Stimulated activated CD4-positive, alpha-beta T cell treated with anti-CD3 and anti-CD28 coated beads, Interleukin-1b, Interleukin-23, amount 100 ng/mL, for 24 hours (primary cell): ENCODE measurements around the gene TRPM2.

Experiments used
- DNase-seq, 4 experiments: peaks; one replicate each; pipeline ENCODE4 v3.0.0-alpha.2; 2020; ENCODE audit warnings: low read depth in 4 of 4, low spot score in 1 of 4

The TRPM2 gene

DNA sequence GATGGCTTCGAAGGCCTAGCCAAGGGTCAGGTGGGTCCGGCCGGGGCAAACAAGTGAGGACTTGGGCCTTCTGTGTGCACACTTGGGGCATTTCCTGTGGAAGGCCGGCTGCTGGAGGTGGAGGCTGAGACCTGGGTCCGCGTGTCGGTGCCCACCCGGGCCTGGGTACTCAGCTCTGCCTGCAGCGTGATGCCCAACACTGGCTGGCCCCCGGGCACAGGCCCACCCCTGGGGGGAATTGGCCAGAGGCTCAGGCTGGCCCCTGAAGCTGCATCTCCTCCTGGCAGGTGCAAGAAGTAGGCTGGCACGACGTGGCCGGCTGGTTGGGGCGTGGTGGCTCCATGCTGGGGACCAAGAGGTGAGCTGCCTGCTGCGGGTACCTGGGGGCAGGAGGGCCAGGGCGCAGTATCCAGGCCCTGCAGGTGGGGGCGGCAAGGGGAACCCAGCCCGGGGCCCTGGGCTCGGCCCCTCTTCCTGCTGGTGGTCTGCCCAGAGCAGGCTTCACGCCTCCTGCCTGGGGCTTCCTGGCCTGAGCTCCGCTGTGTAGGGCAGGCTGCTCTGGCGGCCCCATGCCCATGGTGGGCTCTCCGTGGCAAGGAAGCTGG is 31.5 kb upstream of the TRPM2 start:
- DNase-seq = no peak

DNA sequence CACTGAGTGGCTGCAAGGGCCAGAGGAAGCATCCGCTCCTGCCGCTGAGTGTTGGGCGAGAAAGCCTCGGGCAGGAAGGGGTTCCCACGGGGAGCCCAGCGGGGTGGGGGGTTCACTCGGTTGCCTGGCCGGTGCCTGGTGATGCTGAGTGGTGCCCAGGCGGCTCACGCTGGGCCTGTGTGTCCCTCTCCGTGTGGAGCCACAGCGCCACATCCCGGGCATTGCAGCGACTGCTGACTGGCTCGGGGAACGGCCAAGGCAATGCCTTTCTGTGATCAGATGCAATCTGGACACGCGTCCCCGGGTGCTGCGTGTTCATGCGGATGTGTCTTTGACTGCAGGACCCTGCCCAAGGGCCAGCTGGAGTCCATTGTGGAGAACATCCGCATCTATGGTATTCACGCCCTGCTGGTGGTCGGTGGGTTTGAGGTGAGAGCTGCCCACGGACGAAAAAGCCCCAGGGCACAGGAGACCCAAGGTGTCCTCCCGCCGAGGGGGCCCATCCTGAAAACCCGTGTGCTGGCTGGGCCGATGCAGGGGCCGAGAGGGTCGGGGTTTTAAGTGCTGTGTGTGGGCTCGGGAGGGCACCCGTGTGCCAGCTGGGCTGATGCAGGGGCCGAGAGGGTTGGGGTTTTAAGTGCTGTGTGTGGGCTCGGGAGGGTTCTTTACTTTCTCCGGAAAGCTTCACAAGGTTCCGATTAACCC is 30.6 kb upstream of the TRPM2 start:
- DNase-seq = no peak

DNA sequence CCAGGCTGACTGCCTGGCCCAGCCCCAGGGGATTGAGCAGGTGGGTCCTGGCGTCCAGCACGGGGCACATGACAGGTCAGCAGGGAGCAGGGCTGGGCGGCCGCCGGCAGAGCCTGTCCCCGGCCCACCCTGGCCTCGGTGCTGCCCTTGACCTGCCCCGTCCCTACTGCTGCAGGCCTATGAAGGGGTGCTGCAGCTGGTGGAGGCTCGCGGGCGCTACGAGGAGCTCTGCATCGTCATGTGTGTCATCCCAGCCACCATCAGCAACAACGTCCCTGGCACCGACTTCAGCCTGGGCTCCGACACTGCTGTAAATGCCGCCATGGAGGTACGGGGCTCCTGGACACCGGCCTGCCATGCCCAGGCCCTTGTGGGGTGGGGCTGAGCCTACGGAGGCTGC is 29.8 kb upstream of the TRPM2 start:
- no peak for DNase-seq

DNA sequence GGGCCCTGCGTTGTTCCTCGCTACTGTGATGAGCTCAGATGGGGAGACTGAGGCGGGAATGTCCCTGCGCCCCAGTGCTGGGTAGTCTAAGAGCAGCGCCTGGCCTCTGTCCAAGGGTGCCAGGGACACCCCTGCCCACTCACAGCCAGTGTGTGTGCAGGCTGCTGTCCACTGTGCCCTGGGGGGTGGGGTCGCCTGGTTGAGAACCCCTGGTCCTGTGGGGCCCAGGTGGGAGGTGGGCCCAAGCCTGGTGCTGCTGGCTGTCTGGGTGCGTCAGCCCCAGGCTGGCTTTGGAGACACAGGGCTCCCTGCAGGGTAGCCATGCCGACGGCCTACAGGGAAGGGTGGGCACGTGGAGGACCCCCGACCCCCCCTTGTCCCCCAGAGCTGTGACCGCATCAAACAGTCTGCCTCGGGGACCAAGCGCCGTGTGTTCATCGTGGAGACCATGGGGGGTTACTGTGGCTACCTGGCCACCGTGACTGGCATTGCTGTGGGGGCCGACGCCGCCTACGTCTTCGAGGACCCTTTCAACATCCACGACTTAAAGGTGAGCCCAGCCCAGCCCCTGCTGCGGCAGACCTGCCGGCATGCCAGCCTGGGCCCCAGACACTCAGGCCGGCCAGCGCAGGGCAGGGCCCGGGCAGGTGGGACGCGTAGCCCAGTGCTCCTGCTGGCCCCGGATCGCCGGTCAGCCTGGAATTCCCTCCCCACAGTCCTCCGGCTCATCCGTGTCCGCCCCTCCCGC is 29.1 kb upstream of the TRPM2 start:
- no peak for DNase-seq

DNA sequence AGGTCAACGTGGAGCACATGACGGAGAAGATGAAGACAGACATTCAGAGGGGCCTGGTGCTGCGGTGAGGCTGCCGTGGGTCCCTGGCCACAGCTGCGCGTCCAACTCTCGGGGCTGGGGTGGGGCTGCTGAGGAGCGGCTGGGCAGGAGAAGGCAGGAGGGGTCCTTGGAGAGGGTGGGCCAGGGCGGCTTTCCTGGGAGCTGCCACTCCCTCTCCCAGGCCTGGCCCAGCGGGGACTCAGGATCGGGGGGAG is 28.6 kb upstream of the TRPM2 start:
- DNase-seq = no peak

DNA sequence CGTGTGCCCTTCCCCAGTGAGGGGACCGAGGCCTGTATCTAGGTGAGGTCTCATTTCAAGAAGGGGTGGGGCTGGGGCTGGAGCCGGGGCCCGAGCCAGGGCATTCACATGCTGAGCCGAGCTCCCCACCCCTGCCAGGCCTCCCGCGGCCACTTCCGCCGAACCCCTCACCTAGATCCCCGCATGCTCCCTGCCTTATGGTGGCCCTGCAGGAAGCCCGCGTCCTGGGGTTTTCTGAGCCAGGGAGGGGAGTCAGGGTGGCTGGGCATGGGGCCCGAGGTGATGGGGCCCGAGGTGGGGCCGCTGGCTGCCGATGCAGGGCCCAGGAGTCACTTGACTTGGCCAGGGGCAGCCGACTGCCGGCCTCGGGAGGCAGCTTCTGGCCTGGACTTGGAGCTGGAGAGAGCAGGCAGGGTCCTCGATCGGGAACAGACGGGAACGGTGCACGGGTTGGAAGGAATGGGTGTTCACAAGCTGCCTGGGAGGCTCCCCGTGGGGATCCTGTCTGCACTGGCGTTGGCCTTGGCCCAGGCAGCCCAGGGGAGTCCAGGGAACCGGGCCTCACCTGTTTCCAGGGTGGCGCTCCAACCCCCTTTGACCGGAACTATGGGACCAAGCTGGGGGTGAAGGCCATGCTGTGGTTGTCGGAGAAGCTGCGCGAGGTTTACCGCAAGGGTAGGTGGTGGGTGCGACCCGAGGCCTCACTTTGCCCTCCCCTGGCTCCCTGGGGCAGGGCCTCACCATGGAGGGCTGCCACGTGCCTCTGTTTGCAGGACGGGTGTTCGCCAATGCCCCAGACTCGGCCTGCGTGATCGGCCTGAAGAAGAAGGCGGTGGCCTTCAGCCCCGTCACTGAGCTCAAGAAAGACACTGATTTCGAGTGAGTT is 27.8 kb upstream of the TRPM2 start:
- no peak for DNase-seq

DNA sequence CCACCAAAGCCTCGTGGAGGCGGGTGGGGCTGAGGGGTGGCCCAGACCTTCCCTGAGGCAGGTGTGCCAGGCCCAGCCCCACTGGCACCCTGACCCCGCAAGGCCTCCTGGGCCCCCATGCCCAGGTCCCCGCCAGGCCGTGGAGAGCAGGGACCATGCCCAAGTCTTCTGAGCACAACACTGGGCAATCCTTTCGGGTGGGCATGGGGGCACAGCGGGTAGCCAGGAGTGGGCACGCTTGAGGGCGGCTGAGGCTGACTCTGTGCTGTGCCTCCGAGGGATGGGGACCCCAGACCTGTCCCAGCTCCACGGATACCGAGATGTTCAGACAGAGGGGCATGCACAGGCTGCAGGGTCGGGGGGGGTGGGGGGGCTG is 27.2 kb upstream of the TRPM2 start:
- DNase-seq = no peak

DNA sequence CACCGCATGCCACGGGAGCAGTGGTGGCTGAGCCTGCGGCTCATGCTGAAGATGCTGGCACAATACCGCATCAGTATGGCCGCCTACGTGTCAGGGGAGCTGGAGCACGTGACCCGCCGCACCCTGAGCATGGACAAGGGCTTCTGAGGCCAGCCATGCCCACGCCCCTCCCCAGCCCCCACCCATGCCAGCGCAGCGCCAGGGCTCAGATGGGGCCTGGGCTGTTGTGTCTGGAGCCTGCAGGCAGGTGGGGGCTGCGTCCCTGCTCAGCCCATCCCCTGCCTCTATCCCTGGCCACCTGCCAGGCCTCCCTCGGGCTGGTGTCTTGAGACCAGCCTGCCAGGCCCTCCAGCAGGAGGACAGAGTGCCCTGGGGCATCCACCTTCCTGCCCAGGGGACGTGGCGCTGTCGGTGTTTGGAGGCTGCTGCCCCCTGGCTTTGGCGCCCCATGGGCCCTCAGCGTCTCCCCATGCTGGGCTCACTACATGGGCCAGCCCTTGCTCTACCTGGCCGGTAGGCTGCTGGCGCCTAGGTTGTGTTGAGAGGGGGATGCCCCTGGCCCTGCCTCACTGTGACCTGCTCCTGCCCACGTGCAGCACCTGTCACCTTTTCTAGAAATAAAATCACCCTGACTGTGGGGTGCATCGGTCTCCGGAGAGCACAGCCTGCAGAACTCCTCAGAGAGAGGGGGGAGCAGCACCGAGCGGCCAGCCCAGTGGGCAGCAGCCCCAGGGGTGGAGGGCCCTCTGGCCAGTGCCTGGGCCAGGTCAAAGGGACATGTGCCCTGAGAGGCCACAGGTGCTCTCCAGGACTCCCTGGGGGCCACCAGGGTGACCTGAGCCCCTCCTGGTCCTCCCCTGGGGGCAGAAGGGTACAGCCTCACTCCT is 26.5 kb upstream of the TRPM2 start:
- DNase-seq = no peak

DNA sequence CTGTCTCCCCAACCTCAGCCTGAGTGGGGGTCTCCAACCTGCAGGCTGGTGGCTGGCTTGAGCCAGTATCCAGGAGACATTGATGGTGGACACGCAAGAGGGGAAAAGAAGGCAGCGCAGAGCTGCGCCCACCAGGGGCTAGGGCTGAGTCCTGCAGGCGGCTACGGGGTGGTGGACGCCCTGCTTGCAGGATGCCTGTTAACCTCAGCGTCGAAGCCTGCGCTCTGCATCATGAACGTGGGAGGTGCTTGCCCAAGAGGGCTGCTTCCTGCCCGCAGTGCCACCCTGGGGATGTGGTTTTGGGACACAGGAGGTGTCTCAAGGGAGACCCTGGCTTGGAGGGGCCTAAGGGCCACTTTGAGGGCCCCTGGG is 25.8 kb upstream of the TRPM2 start:
- no peak for DNase-seq

DNA sequence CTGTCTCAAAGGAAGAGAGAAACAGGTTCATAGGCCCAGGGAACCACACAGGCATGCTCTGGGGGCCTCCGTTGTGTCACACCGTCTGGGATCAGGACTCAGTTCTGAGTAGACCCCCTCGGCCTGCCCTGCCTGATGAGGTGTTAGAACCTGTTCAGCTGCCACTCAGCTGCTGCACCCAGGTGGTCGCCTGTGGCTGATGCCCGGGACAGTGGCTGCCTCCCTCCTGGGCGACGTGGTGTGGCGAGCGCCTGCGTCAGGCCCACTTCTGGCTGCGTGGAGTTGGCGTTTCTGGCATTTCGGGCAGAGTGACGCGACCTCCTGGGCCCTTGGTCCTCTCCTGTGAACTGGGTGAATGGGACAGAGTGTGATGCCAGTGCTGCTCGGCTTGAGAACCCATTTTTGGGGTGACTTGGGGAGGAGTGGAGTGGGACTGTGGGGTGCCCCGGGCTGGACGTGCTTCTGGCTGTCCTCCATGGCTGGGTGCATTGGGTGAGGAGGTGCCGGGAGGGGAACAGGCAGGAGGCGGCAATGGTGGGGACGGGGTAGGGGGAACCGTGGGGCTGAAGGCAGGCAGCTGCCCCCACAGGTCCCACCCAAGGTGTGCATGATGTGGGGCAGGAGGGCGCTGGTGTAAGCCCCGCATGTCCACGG is 25.1 kb upstream of the TRPM2 start:
- DNase-seq = no peak

DNA sequence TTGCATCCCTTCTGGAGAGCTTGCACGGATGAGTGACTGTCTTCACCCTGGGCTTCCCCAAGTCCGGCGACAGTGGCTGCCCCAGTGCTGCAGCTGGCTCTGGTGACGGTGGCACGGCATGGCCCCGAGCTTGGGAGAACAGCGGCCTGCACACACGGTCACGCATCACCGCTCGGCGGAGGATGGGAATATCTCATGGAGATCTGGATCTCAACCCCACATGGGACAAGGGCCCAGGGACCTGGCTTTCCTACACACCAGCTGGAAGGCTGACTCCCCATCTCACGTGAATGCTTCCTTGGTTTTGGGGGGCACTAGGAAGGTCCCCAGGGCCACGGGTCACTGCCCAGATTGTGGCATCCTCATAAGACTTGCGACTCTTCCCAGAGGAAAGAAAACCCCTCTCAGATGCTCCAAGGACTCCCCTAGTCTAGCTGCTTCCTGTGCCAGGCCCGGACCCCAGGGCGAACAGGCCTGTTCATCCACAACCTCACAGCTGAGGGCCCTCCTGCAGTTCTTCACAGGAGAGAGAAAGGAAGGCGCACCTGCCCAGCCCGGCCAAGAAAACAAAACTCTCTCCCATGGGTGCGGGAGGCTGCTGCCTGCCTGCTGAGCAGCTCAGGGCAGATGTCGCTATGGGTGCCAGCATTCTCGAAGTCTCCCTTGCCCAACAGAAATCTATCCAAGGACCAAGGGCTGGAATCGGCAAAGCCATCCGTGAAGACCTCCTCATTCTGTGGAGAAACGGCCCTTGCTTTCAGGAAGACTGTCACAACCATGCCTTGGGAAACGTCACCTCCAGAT is 24.1 kb upstream of the TRPM2 start:
- no peak for DNase-seq

DNA sequence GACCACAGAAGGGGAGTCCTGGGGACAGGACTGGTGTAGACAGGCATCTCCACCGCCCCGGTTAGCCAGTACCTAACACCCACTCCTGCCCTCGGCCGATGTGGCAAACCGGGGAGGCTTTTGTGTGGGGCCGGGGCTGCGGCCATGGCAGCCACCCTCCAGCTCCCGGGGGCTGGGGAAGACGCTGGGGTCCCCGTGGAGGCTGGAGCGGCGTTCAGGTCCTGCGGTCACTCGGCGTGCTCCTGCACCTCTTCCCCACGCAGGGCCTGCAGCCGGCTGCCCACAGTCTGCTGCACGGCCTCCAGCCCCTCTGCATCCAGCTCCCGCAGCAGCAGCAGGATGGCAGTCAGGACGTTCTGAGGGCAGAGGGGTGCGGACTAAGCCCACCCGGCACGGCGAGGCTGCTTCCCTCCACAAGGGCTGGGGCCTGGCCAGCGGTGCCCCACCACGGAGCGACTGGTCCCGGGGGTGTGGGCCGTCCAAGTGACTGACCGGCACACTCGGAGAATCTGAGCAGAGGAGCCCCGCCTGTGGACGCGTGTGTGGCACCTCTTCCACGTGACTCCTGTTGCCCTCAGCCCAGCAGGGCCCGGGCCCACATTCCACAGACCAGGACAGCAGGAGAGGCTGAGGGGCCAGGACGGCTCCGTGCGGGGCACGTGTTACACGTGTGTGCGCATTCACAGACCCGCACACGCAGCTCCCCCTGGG is 23.3 kb upstream of the TRPM2 start:
- no peak for DNase-seq

DNA sequence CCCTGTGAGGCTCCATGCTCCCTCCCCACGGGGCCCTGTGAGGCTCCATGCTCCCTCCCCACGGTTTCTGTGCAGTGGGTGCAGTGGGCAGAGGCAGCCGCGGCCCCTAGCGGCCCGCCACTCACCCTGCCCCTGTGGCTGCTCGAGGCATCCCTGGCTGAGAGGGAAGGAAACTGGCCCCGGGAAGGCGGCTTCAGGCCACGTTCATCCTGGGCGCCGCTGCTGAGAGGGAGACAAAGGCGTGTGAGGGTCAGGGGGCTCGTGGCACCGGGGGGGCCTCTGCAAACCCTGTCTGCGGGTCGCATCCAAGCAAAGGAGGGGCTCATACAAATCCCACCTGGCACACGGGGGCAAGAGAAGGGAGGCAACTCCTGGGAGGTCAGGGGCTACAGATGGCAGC is 22.7 kb upstream of the TRPM2 start:
- DNase-seq = no peak

DNA sequence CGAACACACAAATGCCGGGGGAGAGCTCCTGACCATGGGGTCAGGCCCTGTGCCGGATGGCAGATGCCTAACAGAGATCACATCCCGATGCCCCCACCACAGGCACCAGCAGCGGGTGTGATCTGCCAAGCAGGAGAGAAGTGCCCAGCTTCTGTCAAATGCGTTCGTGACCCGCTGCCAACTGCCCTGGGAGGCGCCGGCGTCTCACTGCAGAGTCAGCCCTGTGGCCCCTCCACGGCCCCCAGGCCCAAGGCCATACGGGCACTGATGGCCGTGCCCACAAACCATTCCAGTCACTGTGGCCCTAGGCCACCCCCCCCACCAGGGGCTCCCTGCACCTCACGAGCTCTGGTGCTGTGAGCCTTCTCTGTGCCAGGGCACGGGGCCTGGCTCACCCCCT is 22.2 kb upstream of the TRPM2 start:
- no peak for DNase-seq

DNA sequence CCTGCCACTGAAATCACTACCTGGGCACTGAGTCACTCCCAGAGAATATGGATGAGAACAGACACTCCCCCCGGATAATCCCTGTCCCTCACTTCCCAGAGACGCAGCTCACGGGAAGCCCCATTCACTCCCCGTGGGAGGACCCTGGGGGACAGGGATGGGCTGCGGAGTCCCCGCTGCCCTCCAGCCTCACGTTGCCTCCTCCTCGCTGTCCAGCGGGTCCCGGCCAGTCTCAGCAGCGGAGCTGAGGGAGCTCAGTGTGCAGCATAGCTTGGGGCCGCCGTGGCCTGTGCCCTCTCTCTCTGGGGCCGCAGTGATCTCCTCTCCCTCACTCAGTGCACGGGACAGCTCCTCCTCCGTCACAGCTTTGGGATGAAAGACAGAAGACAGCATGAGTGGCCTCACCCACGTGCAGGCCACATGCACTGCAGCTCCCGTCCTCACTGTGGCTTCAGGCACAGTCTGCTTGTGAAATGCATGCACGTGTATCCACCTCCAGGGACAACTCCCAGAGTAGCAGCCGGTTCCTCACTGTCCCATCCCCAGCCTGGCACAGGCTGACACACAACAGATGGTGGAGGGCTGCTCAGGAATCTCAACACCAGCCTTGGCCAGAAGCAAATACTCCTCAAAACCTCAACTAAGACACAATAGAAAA is 21.6 kb upstream of the TRPM2 start:
- DNase-seq = no peak

DNA sequence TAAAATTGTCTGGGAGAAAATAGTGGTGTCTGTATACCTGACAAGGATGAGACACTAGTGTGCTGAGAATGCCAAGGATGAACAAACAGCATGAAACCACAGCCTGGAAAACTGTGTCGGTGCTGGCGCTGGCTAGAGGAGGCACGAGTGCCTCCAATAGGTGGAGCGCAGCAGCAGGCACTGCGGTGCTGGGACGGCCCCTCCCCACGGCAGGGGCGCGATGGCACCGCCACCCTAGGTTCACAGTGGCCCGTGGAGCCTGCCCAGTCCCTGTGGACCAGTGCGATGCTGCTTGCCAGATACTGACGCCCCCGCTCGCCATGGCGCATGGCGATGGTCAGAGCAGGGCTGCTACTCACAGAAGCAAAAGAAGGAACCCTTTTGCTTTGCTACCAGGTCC is 21.0 kb upstream of the TRPM2 start:
- DNase-seq = no peak

DNA sequence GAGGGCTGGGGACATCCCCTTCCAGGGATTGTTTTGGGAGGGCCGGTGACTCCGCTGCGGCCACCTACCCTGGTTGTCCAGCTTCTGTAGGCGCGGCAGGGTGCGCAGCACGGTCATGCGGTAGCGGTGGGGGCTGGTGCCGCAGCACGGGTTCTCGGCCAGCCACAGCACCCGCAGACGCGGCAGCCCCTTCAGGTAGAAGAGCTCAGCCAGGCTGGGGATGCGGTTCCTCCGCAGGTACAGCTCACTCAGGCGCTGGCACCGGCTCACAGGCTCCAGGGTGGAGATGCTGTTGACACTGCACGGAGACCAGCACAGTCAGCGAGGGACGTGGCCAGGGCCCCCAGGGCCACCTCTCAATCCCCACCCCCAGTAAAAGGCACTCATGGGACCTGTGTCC is 20.5 kb upstream of the TRPM2 start:
- DNase-seq = no peak

DNA sequence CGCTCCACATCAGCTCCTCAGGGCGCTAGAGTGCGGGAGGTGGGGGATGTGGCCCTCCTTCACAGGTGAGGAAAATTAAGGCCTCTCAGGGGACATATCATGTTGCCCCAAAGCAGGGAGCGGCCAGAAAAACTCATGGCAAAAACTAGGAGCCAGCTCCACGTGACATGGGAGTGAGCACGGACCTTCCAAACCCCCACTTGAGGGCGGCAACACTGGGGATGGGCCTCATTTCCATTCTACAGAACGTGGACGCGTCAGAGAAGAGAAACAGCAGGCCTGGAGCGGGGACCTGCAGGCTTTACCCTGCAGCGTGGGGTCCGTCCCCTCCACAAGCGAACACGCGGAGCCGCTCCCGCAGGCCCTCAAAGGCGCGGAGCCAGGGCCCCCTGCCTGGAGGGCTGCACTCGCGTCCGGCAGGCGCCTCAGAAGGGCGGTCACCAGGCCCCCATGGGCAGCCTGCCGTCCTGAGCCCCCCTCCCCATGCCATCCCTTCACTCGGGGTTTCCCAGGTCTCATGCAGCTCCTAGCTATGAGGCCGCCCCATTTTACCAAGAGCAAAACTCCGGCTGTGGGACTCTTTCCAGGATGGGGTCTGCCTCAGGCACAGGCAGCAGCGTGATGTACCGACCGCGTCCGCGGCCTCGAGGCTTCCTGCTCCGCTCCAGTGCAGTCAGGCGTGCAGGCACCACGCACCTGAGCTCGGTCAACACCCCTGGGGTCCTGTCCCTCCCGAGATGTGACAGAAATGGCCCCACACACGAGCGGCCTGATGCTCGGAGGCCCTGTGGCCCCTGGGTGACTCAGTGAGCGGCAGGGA is 19.7 kb upstream of the TRPM2 start:
- DNase-seq = no peak
